GM21390 (cell line): ENCODE data around the gene OTOP2.

Experiments used
- ATAC-seq: cut with Tn5 transposase; IDR thresholded peaks from one replicate; pipeline ENCODE4 v1.9.1; 2021; ENCODE audit not compliant: unreplicated experiment

Gene OTOP2

GRCh38 chr17:74924250-74924948 lies at the start of gene OTOP2:
TSS of gene OTOP2 (plus strand) at chr17:74924273. CDS start at chr17:74924633, 360 bp downstream.
- no peak for ATAC-seq

GRCh38 chr17:74874615-74875037 lies 49.4 kb upstream of the OTOP2 start:
- no peak for ATAC-seq

GRCh38 chr17:74875155-74875976 lies 48.7 kb upstream of the OTOP2 start:
- no peak for ATAC-seq

GRCh38 chr17:74875977-74876593 lies 48.0 kb upstream of the OTOP2 start:
- no peak for ATAC-seq

- no peak for ATAC-seq
These were observed 46.2 kb upstream of the OTOP2 start for GRCh38 chr17:74877592-74878548.

- no peak for ATAC-seq
These were observed 45.4 kb upstream of the OTOP2 start for GRCh38 chr17:74878658-74879057.

GRCh38 chr17:74879308-74879707 lies 44.8 kb upstream of the OTOP2 start:
- ATAC-seq = no peak

- no peak for ATAC-seq
These were observed 43.0 kb upstream of the OTOP2 start for GRCh38 chr17:74881073-74881472.

- ATAC-seq = no peak
These were observed 41.4 kb upstream of the OTOP2 start for GRCh38 chr17:74882517-74883240.

GRCh38 chr17:74883241-74883745 lies 40.8 kb upstream of the OTOP2 start:
- no peak for ATAC-seq

- no peak for ATAC-seq
These were observed 35.6 kb upstream of the OTOP2 start for GRCh38 chr17:74888469-74888868.

GRCh38 chr17:74890554-74890953 lies 33.5 kb upstream of the OTOP2 start:
- ATAC-seq = no peak

GRCh38 chr17:74892013-74892841 lies 31.8 kb upstream of the OTOP2 start:
- no peak for ATAC-seq

- no peak for ATAC-seq
These were observed 30.8 kb upstream of the OTOP2 start, which contains the start of gene FADS6 for GRCh38 chr17:74892974-74893911. TSS of gene FADS6 (minus strand) at chr17:74893633. CDS start at chr17:74893595, 38 bp downstream.

- ATAC-seq = no peak
These were observed 30.0 kb upstream of the OTOP2 start for GRCh38 chr17:74893936-74894671.

- no peak for ATAC-seq
These were observed 25.6 kb upstream of the OTOP2 start for GRCh38 chr17:74898376-74898946.

- no peak for ATAC-seq
These were observed 23.9 kb upstream of the OTOP2 start for GRCh38 chr17:74900208-74900607.
